Activated T-helper 2 cell treated with anti-CD3 and anti-CD28 coated beads, Interferon-gamma antibody, Interleukin-2, Interleukin-4, amounts not matched to agents 10 μg/mL and 5 μg/mL and 100 μg/mL, durations not matched to agents 14 hours and 24 hours and 36 hours (primary cell): ENCODE results near the gene RNASE13. TPM values are rescaled to one million over a fixed set of nuclear protein-coding genes. Genes with fewer than 3 reads are reported as not detected.

Experiments used
- DNase-seq: peaks from one replicate; pipeline ENCODE4 v3.0.0; 2021; ENCODE audit warnings: low spot score
- H3K27ac Mint-ChIP-seq: one replicate; pipeline ENCODE4 v1.8.0; 2021; ENCODE audit warnings: mixed read lengths
- H3K27me3 Mint-ChIP-seq: one replicate; pipeline ENCODE4 v1.8.0; 2021; ENCODE audit warnings: low read depth, mixed read lengths
- H3K36me3 Mint-ChIP-seq: one replicate; pipeline ENCODE4 v1.8.0; 2021; ENCODE audit warnings: low read depth, mixed read lengths
- H3K4me1 Mint-ChIP-seq: one replicate; pipeline ENCODE4 v1.8.0; 2021; ENCODE audit warnings: low read depth, mixed read lengths
- H3K4me3 Mint-ChIP-seq: one replicate; pipeline ENCODE4 v1.8.0; 2021; ENCODE audit warnings: low read depth, mild to moderate bottlenecking, moderate library complexity, mixed read lengths
- H3K9me3 Mint-ChIP-seq: one replicate; pipeline ENCODE4 v1.8.0; 2021; ENCODE audit warnings: mixed read lengths
- intact Hi-C: fragments of 100-400 bp; cut with micrococcal nuclease; formaldehyde crosslinking; loops from one replicate; pipeline ENCODE4 v1.15.1; 2023
- total RNA-seq: library from RNA; stranded (reverse); gene quantifications from 2 replicates; pipeline ENCODE4 v1.2.3, GENCODE V29; 2022

RNASE13 gene, protein sequence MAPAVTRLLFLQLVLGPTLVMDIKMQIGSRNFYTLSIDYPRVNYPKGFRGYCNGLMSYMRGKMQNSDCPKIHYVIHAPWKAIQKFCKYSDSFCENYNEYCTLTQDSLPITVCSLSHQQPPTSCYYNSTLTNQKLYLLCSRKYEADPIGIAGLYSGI
- total RNA-seq: not detected in 2 replicates

DNA sequence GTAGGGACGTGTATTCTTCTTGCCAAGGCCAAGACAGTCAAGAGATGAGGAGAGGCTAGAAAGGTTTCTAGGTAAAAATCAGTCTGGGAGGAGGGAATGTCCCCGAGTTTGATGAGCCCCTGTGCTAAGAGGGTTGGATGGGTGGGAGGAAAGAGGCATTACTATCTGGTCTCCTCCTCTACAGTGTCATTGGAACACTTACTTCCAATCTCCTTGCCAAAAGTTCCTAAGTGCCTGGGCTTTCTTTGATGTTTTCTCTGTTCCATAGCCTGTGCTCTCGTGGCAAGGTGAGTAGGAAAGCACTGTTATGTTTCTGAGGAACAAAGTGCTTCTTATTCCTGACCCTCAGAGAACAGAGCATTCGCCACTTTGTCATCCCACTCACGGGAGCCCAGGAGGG, at the start of gene RNASE13:
RNASE13 (minus strand) TSS at position 101 of the 400 bp plus-strand sequence. CDS start 519 bp downstream, outside the sequence.
- no peak for DNase-seq
- H3K9me3 Mint-ChIP-seq: no peaks in the 10 kb centered on the region
- no peaks in the 10 kb centered on the region for H3K36me3 Mint-ChIP-seq
- no peak within 1 kb of the TSS for H3K27ac Mint-ChIP-seq
- no peak within 1 kb of the TSS for H3K4me3 Mint-ChIP-seq
- H3K27me3 Mint-ChIP-seq: peaks cover 24% of the 10 kb centered on the region
- H3K4me1 Mint-ChIP-seq: no peaks in the 10 kb centered on the region
- intact Hi-C loops: no loop called here

DNA sequence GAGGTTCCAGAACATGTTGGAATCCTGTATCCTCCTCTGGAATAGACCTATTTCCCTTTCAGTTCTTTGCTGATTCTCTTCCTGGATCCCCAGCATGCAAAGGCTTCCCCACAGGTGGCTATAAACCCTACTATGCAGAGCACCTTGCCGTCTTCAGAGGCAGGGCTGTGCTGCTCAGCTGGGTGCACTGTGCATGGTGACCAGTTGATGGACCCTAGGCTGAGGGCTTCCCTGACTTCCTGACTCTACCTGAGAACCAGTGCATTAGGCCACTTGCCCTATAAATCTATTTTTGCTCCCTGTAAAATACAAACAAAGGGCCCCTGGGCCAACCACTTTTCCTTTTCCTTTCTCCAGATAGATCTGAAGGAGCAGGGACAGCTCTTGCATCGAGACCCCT, 49.8 kb upstream of the RNASE13 start:
- no peaks in the 10 kb centered on the region for H3K9me3 Mint-ChIP-seq
- H3K27me3 Mint-ChIP-seq: no peaks in the 10 kb centered on the region
- no peak overlapping the region for H3K27ac Mint-ChIP-seq
- intact Hi-C loops: no loop called here
- peaks cover 10% of the 10 kb centered on the region for H3K4me1 Mint-ChIP-seq
- no peak overlapping the region for H3K4me3 Mint-ChIP-seq
- H3K36me3 Mint-ChIP-seq: no peaks in the 10 kb centered on the region
- DNase-seq: no peak

DNA sequence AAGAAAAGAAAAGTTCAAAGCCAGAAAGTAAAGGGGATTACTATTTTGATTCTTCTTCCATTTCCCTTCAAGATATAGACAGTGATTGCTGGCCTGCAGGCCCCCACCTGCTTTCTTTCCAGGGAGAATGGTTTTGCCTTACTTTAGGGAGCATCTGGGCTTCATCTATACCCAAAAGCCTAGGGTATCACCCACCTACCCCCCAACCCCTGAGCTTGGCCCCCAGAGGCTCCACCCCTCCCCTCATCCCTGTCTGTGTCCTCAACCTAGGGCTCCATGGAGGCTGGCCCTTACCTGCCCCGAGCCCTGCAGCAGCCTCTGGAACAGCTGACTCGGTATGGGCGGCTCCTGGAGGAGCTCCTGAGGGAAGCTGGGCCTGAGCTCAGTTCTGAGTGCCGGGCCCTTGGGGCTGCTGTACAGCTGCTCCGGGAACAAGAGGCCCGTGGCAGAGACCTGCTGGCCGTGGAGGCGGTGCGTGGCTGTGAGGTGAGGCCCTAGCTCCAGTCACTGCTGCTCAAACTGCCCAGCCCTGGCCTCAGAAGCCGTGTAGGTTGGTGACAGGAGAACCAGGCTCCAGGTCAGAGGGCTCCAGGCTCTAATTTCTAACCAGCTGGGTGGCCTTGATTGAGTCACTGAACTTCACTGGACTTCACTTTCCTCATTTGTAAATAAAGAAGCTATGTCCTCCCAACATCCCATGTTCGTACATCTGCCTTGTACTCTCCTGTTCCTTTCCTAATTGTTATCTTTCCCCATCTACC, 49.1 kb upstream of the RNASE13 start:
- peaks cover 4% of the 10 kb centered on the region for H3K27me3 Mint-ChIP-seq

DNA sequence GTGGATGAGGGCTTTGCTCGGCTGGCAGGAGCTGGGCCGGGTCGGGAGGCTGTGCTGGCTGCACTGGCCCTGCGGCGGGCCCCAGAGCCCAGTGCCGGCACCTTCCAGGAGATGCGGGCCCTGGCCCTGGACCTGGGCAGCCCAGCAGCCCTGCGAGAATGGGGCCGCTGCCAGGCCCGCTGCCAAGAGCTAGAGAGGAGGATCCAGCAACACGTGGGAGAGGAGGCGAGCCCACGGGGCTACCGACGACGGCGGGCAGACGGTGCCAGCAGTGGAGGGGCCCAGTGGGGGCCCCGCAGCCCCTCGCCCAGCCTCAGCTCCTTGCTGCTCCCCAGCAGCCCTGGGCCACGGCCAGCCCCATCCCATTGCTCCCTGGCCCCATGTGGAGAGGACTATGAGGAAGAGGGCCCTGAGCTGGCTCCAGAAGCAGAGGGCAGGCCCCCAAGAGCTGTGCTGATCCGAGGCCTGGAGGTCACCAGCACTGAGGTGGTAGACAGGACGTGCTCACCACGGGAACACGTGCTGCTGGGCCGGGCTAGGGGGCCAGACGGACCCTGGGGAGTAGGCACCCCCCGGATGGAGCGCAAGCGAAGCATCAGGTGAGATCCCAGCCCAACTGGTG, 47.0 kb upstream of the RNASE13 start:
- no peak for DNase-seq
- Mint-ChIP-seq H3K36me3 (no peaks in the 10 kb centered on the region), H3K9me3 (no peaks in the 10 kb centered on the region), H3K27ac (no peak overlapping the region), H3K4me3 (no peak overlapping the region), H3K27me3 (peaks cover 4% of the 10 kb centered on the region), H3K4me1 (peaks cover 3% of the 10 kb centered on the region)
- intact Hi-C loops: no loop called here

More for the DNA sequence above, 49.1 kb upstream of the RNASE13 start:
- H3K9me3 Mint-ChIP-seq: no peaks in the 10 kb centered on the region
- H3K4me3 Mint-ChIP-seq: no peak overlapping the region
- H3K4me1 Mint-ChIP-seq: peaks cover 9% of the 10 kb centered on the region
- no peak overlapping the region for H3K27ac Mint-ChIP-seq
- no peak for DNase-seq
- no peaks in the 10 kb centered on the region for H3K36me3 Mint-ChIP-seq
- intact Hi-C loops: no loop called here

DNA sequence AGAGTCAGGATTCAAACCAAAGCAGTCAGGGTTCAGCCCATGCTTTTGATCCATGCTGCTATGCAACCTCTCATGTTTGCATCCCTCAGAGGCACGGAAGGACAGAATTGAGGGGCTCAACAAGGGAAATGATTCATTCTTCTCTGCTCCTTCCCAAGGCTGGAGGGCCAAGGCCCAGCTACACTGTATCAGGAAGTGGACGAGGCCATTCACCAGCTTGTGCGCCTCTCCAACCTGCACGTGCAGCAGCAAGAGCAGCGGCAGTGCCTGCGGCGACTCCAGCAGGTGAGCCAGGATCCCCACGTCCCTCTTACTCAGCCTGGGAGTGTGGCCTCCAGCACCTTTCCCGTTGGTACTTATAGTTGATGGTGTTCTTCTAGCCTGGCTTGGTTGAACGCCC, 44.1 kb upstream of the RNASE13 start:
- intact Hi-C loops: no loop called here
- H3K27ac Mint-ChIP-seq: no peak overlapping the region

DNA sequence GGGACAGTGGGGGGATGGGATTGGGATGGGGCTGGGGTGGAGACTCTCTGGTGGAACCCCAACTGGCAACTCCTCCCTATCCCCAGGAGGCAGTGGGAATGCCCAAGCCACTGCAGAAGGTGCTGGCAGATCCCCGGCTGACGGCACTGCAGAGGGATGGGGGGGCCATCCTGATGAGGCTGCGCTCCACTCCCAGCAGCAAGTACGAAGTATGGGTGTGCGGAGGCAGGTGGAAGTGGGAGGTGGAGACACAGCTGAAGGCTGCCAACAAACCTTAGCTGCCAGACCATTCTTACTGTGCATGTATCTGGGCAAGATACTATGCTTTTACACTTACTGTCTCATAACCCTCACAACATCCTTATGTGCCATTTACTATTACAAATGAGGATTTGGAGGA, 43.7 kb upstream of the RNASE13 start:
- Mint-ChIP-seq H3K4me1 (no peaks in the 10 kb centered on the region), H3K27ac (no peak overlapping the region), H3K27me3 (peaks cover 11% of the 10 kb centered on the region), H3K9me3 (no peaks in the 10 kb centered on the region), H3K4me3 (no peak overlapping the region), H3K36me3 (no peaks in the 10 kb centered on the region)
- DNase-seq: no peak
- intact Hi-C loops: no loop called here

More for the DNA sequence above, 44.1 kb upstream of the RNASE13 start:
- no peak for DNase-seq
- Mint-ChIP-seq H3K27me3 (peaks cover 7% of the 10 kb centered on the region), H3K4me3 (no peak overlapping the region), H3K4me1 (no peaks in the 10 kb centered on the region), H3K36me3 (no peaks in the 10 kb centered on the region), H3K9me3 (no peaks in the 10 kb centered on the region)

DNA sequence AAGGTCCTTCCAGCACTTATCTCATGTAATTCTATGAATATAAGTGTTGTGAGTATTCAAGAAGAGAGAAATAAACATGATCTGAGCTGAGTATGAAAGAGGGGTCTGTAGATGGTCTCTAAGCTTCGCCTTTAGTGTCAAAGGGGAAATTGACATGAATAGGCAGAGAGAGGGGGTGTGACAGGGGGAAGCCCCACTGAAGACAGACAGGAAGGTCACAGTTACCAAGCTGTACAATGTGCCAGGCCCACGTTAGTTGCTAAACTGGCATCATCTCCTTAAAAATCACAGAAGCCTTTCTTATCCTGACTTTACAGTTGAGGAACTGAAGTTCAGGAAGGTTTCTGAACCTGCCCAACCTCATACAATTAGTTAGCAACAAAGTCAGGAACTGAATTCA, 43.1 kb upstream of the RNASE13 start:
- H3K27me3 Mint-ChIP-seq: peaks cover 16% of the 10 kb centered on the region
- intact Hi-C loops: no loop called here
- H3K27ac Mint-ChIP-seq: no peak overlapping the region
- no peak for DNase-seq
- H3K4me1 Mint-ChIP-seq: no peaks in the 10 kb centered on the region
- H3K36me3 Mint-ChIP-seq: no peaks in the 10 kb centered on the region
- H3K9me3 Mint-ChIP-seq: no peaks in the 10 kb centered on the region
- H3K4me3 Mint-ChIP-seq: no peak overlapping the region

DNA sequence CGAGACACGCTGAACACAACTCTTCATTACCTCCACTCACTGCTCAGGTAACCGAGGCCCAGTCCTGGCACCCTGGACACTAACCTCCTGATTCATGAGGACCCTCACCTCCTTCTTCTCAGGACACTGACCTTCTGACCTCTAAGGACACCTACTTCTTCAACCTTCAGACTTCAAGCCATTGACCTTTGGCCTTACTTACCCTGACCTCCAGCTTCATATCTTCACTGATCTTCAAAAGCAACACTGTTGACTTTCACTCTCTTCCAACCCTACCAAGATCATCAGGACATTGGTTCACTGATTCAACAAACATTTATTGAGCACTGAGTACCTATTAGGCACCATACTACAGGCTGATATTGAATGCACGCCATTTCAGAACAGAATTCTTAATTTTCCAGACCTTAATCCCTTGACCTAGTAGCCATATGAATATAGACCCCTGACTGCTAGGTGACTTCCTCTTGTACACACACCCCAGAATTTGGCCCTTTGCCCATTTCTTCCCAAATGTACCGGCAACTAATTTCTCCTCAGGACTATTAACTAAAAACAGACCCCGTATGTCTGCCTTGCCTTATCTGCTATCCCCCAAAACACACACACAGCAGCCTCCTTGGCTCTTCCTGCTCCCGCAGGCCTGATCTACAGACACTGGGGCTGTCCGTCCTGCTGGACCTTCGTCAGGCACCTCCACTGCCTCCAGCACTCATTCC, 41.3 kb upstream of the RNASE13 start:
- DNase-seq: no peak
- H3K9me3 Mint-ChIP-seq: no peaks in the 10 kb centered on the region
- H3K36me3 Mint-ChIP-seq: no peaks in the 10 kb centered on the region
- peaks cover 15% of the 10 kb centered on the region for H3K4me1 Mint-ChIP-seq
- H3K4me3 Mint-ChIP-seq: no peak overlapping the region
- H3K27ac Mint-ChIP-seq: no peak overlapping the region
- intact Hi-C loops: no loop called here
- H3K27me3 Mint-ChIP-seq: peaks cover 34% of the 10 kb centered on the region

DNA sequence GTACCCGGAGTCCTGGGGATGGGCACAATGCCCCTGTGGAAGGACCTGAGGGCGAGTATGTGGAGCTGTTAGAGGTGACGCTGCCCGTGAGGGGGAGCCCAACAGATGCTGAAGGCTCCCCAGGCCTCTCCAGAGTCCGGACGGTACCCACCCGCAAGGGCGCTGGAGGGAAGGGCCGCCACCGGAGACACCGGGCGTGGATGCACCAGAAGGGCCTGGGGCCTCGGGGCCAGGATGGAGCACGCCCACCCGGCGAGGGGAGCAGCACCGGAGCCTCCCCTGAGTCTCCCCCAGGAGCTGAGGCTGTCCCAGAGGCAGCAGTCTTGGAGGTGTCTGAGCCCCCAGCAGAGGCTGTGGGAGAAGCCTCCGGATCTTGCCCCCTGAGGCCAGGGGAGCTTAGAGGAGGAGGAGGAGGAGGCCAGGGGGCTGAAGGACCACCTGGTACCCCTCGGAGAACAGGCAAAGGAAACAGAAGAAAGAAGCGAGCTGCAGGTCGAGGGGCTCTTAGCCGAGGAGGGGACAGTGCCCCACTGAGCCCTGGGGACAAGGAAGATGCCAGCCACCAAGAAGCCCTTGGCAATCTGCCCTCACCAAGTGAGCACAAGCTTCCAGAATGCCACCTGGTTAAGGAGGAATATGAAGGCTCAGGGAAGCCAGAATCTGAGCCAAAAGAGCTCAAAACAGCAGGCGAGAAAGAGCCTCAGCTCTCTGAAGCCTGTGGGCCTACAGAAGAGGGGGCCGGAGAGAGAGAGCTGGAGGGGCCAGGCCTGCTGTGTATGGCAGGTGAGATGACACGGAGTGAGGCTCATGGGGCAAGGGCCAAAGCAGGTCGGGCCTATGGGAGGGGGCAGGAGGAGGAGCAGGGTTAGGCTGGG, 40.0 kb upstream of the RNASE13 start:
- Mint-ChIP-seq H3K36me3 (no peaks in the 10 kb centered on the region), H3K9me3 (no peaks in the 10 kb centered on the region), H3K27me3 (peaks cover 43% of the 10 kb centered on the region), H3K4me1 (peaks cover 18% of the 10 kb centered on the region), H3K27ac (no peak overlapping the region), H3K4me3 (no peak overlapping the region)
- DNase-seq: no peak
- intact Hi-C loops: no loop called here

DNA sequence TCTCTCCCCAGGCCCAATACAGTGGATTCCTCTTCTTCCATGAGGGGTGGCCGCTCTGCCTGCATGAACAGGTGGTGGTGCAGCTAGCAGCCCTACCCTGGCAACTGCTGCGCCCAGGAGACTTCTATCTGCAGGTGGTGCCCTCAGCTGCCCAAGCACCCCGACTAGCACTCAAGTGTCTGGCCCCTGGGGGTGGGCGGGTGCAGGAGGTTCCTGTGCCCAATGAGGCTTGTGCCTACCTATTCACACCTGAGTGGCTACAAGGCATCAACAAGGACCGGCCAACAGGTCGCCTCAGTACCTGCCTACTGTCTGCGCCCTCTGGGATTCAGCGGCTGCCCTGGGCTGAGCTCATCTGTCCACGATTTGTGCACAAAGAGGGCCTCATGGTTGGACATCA, 39.3 kb upstream of the RNASE13 start:
- no peak for DNase-seq
- Mint-ChIP-seq H3K9me3 (no peaks in the 10 kb centered on the region), H3K36me3 (no peaks in the 10 kb centered on the region), H3K27me3 (peaks cover 47% of the 10 kb centered on the region), H3K4me3 (no peak overlapping the region), H3K27ac (no peak overlapping the region), H3K4me1 (peaks cover 24% of the 10 kb centered on the region)
- intact Hi-C loops: no loop called here

DNA sequence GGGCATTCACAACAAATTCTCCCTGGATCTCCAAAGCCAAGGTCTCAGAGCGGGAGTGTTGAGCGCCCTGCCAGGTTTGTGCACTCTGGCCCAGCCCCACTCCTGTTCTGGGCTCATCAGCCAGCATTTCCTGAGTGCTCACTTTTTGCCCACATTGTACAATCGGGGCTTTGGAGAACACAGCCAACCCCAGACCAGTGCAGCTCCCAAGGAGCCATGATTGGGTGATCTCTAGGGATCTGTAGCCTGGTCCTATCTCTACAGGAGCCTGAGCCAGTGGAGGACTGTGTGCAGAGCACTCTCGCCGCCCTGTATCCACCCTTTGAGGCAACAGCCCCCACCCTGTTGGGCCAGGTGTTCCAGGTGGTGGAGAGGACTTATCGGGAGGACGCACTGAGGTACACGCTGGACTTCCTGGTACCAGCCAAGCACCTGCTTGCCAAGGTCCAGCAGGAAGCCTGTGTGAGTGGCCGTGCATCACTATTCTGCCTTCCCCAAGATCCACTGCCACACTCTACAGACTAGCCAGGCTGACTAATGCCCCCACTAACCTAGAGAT, 38.3 kb upstream of the RNASE13 start:
- intact Hi-C loops: no loop called here
- no peak overlapping the region for H3K27ac Mint-ChIP-seq
- DNase-seq: no peak
- peaks cover 55% of the 10 kb centered on the region for H3K27me3 Mint-ChIP-seq
- no peaks in the 10 kb centered on the region for H3K9me3 Mint-ChIP-seq
- H3K4me1 Mint-ChIP-seq: peaks cover 30% of the 10 kb centered on the region
- H3K36me3 Mint-ChIP-seq: no peaks in the 10 kb centered on the region
- peak overlapping the region; percentile 19 for H3K4me3 Mint-ChIP-seq

DNA sequence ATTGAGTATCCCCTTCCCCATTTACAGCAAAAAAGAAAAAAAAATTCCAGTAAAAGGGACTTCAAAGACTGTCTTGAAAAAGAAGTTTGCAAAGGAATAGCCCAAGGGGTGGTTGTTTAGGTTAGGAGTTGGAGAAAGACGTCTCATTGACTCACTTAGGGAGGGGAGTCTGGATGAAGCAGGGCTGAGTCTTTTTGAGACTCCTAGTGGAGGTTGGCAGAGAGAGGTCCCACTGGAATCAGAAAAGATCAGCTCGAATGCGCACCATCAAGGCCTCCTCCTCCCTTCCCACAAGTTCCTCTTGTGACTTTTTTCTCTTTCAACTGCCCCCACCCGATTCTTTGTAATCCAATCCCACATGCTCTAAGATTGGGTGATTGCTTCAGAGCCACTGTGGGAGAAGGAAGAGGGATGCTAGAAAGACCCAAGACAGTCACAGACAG, 37.4 kb upstream of the RNASE13 start:
- H3K4me1 Mint-ChIP-seq: peaks cover 30% of the 10 kb centered on the region
- H3K4me3 Mint-ChIP-seq: no peak overlapping the region

More for the DNA sequence above, 37.4 kb upstream of the RNASE13 start:
- Mint-ChIP-seq H3K27ac (no peak overlapping the region), H3K27me3 (peaks cover 61% of the 10 kb centered on the region), H3K36me3 (no peaks in the 10 kb centered on the region), H3K9me3 (no peaks in the 10 kb centered on the region)
- intact Hi-C loops: no loop called here
- DNase-seq: no peak
